Ureter (tissue), 1 donor: ENCODE results near the gene C19orf81. TPM values are rescaled to one million over a fixed set of nuclear protein-coding genes. Genes with fewer than 3 reads are reported as not detected.
"Not testable (repeated sequence)": the region's sequence is repeated elsewhere in the genome, so short reads cannot be mapped to it uniquely, and the experiment has no call there.

ENCODE experiments used
- DNase-seq: peaks from one replicate; pipeline ENCODE4 v3.0.0-alpha.2; 2020; ENCODE audit warnings: low spot score
- total RNA-seq: library from RNA; stranded (reverse); gene quantifications from one replicate; pipeline ENCODE4 v1.2.4, GENCODE V29; 2023
- donor health status: DM: yes; HTN: yes; CAD: no.

Gene C19orf81
- 1.6 TPM for total RNA-seq

DNA sequence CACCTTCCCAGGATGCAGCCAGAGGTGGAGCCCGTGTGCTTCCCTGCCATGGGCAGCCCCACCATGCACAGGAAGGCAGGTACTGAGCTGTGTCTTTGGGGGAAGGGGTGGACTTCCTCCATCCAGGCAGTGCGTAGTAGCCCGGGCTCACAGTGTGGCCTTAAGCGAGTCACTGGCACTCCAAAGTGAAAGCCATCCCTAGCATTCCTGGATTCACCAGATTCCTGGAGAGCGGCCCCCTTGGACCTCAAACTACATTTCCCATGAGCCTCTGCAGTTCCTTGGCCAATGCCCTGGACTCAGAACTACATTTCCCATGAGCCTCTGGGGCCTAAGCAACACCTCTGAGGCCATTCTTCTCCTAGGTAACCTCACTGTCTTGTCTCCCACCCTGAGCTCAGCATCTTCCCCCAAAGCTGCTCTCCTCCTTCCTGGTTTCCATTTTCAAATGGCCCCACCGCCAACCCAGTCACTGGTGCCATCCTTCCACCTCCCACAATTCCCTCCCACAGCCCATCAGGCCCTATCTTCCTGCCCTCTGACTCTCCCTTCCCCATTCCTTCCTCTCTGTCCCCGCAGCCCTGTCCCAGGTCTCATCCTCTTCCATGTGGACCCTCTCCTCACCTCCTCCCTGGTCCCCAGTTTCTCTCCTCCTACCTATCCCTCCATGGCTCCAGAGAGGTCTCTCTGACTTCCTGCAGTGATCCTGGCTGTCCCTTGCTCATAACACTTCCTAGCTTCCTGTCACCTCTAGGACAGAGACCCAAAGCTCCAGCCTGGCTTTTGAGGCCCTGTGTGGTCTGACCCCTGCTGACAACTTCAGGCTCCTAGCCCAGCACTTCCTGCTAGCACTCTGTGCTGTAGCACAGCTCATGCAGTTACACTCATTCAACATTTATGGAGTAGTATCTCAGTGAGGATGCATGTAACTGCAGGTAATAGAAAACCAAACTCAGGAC, at the start of gene C19orf81:
TSS of gene C19orf81 (plus strand) at position 13 of the 959 bp plus-strand sequence. CDS start at position 13, 0 bp downstream.
- no peak for DNase-seq

DNA sequence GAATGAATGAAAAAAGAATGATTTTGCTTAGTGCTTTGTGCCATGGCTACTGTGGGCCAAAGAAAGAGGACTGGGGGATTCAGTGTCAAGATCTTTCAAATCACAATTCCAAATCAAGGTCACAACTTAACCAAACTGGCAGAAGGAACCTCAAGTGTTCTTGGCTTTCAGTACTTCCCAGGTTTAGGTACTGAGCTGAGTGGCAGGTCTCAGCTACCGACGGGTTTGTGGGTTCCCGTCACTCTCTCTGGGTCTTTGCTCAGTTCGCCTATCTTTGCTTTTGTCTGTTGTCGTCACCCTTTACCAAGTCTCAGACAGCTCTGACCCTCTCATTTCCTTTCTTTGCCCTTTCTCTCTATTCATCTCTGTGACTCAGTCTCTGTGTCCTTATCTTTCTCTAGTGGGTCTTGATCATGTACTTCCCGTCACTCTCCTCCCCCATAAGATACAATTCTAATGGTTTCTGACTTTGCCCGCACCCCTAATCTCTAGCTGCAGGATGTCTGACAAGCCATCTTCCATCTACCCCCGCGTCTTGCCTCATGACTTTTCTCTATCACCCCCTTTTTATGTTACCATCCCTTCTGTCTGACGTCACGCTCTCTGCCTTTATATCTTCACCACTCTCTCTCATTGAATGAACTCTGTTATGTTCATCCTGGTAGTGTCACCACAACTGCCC, 47.7 kb upstream of the C19orf81 start:
- no peak for DNase-seq

DNA sequence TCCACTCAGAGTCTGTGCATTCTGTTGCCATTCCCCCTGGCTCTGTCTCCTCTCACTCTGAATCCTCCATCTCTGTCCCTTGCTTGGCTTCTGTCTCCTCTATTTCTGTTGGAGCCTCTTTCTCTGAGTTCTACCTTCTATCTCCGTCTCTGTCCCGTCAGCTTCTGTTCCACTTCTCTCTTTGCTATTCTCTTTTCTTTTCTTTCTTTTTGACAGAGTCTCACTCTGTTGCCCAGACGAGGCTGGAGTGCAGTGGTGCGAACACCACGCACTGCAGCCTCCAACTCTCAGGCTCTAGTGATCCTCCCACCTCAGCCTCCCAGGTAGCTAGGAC, 47.2 kb upstream of the C19orf81 start:
- DNase-seq = no peak

DNA sequence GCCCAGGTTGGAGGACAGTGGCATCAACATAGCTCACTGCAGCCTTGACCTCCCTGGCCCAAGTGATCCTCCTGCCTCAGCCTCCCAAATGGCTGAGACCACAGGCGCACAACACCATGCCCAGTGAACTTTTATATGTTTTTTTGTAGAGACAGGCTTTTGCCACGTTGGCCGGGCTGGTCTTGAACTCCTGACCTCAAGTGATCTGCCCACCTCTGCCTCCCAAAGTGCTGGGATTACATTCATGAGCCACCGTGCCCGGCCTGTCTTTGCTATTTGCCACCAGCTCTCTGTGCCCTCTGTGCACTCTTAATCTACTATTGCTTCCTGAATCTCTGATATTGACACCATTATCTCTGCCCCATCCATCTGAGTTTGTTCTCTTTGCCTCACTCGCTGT, 46.7 kb upstream of the C19orf81 start:
- no peak for DNase-seq

DNA sequence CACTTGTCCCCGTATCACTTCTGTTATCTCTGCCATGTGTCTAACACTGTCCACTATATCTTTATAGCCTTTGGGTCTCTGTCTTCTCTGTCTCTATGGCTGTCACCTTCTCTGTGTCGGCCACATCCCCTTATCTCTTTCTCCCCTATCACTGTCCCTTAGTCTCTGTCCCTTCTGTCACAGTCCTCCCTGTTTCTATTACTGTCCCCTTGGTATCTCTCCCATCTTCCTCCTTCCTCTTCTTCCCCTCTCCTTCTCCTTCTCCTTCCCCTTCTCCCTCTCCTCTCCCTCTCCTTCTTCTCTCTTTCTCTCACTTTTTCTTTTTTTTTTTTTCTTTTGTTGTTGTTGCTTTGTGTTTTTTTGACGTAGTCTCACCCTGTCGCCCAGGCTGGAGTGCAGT, 46.3 kb upstream of the C19orf81 start:
- DNase-seq = no peak

DNA sequence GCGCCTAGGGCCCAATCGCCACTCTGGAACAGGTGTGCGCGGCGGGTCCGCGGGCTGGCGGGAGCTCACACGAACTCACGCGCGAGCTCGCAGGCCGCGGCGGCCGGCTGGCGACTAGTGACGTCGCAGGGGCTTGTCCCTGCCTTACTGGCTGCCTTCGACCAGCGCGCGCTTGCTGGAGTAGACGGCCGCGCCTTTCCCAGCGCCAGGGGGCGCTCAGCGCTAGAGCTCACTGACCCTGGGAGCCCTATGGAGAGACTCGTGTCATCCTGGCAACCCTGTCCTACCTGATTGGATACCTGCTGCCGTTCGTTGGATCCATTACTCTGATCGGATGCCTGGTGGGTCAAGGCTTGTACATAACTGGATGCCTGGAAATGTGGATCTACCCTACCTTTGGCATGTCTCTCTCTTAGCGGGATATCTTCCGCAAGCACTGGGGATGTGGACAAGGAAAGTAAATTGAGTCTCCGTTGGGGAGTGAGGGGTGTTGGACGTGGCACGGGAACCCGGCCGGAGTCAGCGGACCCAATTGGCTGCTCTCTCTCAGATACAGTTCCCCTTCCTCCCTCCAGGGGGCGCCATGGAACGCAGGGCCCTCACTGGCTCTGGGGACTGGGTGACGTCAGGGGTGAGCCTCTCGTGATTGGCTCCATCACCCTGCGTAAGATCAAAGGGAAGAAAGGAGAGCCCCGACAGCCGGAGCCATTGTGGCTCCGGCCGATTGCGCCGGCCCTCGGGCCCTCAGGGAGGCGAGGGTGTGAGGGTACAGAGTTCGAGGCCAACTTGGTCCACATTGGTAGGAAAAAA, 44.8 kb upstream of the C19orf81 start:
- not testable (repeated sequence) for DNase-seq

DNA sequence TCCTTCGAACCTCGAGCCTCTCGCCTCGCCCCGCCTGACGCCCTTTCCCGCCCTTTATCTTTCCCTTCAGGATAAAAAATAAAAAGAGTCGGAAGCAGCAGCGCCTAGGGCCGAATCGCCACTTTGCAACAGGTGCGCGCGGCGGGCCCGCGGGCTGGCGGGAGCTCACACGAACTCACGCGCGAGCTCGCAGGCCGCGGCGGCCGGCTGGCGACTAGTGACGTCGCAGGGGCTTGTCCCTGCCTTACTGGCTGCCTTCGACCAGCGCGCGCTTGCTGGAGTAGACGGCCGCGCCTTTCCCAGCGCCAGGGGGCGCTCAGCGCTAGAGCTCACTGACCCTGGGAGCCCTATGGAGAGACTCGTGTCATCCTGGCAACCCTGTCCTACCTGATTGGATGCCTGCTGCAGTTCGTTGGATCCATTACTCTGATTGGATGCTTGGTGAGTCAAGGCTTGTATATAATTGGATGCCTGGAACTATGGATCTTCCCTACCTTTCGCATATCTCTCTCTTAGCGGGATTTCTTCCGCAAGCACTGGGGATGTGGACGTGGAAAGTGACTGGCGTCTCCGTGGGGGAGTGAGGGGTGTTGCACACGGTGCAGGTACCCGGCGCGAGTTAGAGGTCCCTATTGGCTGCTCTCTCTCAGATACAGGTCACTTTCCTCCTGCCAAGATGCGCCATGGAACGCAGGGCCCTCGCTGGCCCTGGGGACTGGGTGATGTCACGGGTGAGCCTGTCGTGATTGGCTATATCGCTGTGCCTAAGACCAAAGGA, 43.0 kb upstream of the C19orf81 start:
- not testable (repeated sequence) for DNase-seq

DNA sequence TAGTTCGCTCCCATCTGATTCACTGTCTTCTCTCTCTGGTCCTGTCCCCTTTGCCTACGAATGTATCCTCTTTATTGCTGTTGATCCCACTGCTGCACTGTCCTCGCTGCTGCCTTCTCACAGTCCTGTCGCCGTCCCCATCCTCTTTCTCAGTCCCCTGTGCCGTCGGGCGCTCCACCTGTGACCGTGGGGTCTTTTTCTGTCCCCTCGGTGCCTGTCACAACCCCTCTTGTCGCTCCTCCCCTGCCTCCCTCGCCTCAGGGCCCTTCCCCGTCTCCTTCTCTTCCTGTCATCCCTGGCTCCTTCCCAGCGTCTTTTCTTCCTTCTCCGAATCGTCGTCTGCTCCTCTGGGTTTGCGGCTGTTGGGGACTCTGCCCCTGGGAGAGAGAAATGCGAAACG, 41.9 kb upstream of the C19orf81 start:
- no peak for DNase-seq

DNA sequence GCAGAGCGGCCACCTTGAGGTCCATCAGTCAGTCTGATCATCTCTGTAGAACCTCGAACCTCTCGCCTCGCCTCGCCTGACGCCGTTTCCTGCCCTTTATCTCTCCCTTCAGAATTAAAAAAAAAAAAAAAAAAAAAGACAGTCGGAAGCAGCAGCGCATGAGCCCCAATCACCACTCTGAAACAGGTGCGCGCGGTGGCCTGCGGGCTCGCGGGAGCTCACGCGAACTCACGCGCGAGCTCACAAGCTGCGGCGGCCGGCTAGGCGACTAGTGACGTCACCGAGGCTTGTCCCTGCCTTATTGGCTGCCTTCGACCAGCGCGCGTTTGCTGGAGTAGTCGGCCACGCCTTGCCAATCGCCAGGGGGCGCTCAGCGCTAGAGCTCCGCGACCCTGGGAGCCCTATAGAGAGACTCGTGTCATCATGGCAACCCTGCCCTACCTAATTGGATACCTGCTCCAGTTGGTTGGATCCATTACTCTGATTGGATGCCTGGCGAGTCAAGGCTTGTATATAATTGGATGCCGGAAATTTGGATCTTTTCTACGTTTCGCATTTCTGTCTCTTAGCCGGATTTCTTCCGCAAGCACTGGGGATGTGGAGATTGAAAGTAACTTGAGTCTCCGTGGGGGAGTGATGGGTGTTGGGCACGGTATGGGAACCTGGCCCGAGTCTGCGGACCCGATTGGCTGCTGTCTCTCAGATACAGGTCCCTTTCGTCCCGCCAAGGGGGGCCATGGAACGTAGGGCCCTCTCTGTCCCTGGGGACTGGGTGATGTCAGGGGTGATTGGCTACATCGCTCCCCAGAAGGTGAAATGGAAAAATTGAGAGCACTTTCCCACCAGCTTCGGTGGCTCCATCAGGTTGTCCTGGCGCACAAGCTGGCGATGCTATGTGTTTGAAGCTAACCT, 41.1 kb upstream of the C19orf81 start:
- DNase-seq = peak; percentile 65

DNA sequence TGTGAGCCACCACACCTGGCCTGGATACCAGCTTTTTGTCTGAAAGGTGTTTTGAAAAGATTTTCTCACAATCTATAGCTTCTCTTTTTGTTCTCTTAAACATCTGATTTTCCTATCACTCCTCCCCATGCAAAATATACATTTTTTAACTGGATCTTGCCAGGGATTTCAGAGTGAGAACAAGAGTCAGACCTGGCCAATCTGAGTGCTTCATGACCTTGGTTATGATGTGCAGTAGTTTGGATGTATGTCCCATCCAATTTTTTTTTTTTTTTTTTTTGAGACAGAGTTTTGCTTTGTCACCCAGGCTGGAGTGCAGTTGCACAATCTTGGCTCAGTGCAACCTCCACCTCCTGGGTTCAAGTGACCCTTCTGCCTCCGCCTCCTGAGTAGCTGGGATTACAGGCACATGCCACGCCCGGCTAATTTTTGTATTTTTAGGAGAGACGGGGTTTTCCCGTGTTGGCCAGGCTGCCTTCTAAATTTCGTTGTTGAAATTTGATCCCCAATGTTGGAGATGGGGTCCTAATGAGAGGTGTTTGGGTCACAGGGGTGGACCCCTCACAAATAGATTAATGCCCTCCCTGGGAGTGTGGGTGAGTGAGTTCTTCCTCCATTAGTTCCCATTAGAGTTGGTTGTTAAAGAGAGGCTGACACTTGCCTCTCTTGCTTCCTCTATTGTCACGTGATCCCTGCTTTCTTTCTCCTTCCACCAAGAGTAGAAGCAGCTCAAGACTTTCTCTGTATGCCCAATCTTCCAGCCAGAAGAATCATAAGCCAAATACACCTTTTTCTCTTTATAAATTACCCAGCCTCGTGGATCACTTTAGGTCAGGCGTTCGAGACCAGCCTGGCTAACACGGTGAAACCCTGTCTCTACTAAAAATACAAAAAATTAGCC, 36.5 kb upstream of the C19orf81 start:
- not testable (repeated sequence) for DNase-seq

DNA sequence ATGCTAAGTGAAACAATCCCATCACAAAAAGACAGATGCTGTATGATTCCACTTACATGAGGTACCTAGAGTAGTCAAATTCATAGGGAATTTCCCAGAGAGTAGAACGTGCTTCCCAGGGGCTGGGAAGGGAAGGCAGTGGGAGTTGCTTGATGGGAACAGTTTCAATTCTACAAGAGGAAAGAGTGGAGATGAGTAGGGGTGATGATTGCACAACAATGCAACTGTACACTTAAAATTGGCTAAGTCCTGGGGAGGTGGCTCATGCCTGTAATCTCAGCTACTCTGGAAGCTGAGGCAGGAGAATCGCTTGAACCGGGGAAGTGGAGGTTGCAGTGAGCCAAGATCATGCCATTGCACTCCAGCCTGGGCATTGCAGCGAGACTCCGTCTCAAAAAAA, 30.9 kb upstream of the C19orf81 start:
- DNase-seq = not testable (repeated sequence)

DNA sequence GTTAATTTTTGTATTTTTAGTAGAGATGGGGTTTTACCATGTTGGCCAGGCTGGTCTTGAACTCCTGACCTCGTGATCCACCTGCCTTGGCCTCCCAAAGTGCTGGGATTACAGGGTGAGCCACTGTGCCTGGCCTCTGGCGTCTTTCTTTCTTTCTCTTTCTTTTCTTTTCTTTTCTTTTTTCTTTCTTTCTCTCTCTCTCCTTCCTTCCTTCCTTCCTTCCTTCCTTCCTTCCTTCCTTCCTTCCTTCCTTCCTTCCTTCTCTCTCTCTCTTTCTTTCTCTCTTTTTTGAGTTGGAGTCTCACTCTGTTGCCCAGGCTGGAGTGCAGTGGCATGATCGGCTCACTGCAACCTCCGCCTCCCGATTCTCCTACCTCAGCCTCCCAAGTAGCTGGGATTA, 30.1 kb upstream of the C19orf81 start:
- DNase-seq = not testable (repeated sequence)

DNA sequence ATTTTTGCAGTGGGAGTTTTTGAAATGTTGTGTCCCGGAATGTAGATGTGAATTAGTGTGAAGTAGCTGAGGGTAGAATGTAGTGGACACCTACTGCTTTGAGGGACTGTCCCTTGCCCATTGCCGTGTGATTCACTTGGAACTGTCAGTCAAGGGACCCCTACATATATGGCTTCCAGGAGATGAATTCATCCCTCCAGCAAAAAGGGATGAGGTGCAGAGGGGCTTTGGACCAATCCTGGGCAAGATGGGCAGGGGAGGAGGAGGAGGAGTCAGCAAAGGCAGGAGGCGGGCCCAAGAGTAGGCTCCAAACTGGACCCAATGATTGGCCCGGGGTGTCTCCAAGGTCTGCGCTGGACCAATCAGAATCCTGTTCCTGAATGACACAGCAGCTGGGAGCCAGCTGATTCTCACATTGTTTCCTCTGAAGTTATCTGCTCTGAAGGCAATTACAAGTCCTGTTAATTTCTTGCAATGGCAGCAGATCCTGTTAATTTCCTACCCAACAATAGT, 28.8 kb upstream of the C19orf81 start:
- not testable (repeated sequence) for DNase-seq

DNA sequence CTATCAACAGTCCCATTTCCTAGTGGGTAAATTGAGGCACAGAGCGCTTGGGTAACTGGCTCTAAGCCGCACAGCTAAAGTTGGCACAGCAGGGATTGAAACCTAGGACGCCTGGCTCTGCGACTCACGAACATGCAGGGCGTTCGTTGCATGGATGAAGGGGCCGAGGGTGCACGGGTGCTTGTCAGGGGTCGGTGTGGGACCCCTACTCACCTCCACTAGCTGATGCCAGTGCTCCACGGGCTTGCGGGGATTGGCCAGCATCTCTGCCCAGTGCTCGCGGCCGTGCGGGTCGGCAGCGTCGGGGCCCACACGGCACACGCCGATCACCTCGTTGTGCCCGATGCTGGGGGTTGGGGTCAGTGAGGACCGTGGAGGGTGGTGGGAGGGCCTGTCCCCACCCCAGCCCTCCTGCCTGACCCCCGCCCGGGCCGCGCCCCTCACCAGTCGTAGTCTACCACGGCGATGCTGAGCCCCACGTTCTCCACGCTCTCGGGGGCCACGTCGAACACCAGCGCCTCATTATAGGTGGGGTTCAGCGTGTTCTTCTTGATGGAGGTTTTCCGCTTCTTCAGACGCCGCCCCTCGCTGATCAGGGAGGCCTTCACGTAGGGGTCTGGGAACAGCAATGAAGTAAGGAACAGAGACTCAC, 24.2 kb upstream of the C19orf81 start:
- DNase-seq = no peak

DNA sequence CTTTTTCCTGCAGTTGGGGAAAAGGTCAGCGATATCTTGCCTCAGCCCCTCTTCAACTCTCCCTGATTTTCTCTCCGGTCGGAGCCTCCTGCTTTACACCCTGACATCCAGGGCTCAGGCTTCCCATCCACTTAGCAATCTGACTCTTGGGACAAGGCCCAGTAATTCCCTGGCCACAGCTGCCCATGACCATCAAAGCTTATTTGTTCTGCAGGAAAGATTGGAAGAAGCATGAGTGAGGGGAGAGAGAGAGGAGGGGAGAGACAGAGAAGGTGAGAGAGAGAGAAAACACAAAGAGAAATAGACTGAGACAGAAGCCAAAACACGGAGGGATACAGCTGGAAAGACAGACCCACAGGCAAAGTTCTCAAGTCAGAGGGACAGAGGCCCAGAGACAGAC, 23.2 kb upstream of the C19orf81 start:
- no peak for DNase-seq

DNA sequence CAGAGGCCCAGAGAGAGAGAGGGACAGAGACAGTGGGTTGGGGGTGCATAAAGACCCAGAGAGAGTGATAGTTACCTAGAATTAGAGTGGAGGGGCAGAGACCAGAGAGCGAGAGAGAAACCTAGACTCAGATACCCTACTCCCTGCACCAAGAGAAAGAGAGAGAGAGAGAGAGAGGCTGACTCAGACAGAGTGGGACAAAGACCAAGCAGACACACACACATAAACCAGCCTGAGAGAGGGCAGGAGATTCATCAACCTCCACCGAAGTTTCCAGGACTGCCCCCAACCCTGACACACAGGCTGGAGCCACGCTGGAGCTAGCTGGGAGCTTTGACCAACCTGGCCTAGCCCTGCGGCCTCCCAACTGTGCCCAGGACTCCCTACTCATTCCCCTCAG, 22.4 kb upstream of the C19orf81 start:
- no peak for DNase-seq

DNA sequence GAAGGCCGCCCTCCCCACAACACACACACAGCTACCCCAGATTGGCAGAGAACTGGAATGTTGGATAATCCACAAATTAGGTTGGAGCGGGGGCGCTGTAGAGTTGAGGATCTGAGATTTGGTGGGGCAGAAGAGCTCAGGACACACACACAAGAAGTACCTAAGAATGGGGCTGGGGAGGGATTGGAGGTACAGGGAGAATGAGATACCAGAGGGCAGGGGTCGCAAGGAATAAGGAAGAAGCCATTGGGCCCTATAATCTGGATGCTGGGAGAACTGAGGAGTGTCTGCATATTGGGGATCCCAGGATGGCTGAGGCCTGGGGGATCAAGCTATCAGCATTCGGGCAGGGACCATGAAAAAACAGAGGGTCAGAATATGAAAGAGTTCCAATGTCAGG, 21.1 kb upstream of the C19orf81 start:
- no peak for DNase-seq

DNA sequence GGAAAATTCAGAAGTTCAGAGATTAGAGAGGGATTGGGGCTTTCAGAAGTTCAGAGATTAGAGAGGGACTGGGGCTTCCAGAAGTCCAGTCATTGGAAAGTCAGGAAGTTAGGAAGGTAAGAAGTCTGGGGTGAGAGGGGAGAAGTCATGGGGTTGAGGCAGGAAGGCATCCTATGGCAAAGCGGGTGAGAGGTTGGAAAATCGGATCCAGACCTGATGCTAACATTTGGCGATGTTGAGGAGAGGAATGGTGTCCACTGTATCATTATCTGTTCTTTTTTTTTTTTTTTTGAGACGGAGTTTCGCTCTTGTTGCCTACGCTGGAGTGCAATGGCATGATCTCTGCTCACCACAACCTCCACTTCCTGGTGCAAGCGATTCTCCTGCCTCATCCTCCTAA, 20.7 kb upstream of the C19orf81 start:
- DNase-seq = no peak

DNA sequence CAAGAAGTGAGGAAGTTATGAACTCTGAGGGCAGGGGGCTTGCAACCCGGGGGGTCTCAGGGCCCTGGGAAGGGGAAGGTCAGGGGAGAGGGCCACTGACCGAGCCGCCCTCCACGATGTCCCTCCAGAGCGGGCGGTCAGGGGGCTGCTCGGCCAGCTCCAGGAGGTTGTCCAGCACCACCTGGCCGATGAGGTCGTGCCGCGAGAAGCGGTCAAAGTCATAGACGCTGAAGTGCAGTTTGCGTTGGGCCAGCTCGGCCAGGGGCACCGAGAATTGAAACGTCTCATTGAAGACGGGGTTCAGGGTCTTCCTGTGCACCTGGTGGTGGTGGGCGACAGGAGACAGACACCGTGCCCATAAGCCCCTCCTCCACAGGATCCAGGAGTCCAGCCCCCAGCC, 20.1 kb upstream of the C19orf81 start:
- no peak for DNase-seq
